PC-9 (cell line): ENCODE measurements around the gene SYNDIG1L. TPM values are rescaled to one million over a fixed set of nuclear protein-coding genes. Genes with fewer than 3 reads are reported as not detected.

Source experiments
- BruUV-seq: library from RNA; stranded (reverse); fragments of 400-500 nt; replicated peaks from 2 replicates; lab custom pipeline; 2021; lab: Mats Ljungman, UMichigan
- CTCF ChIA-PET: fragments of 300-600 bp; sonication (Branson Sonifier 250); formaldehyde crosslinking; loops from one replicate; lab custom pipeline; 2022; ENCODE audit warnings: antibody characterized with exemption; lab: Charles Lee
- POLR2A ChIA-PET: fragments of 300-600 bp; sonication (Branson Sonifier 250); formaldehyde crosslinking; loops from one replicate; lab custom pipeline; 2022; ENCODE audit warnings: antibody characterized with exemption; ENCODE audit not compliant: unreplicated experiment; lab: Charles Lee
- DNase-seq, 2 experiments: peaks; one replicate each; pipeline versions ENCODE4 v3.0.0 to v3.0.0-alpha.2; 2015 to 2022; ENCODE audit warnings: mixed read lengths in 1 of 2
- H2AFZ ChIP-seq: fragments of 200-600 bp; sonication (generic); 2 replicates; pipeline ENCODE4 v1.8.1; 2017; ENCODE audit warnings: antibody characterized with exemption
- H3F3A ChIP-seq: fragments of 200-600 bp; sonication (generic); 2 replicates; pipeline ENCODE4 v1.8.1; 2017; ENCODE audit warnings: antibody characterized with exemption, mild to moderate bottlenecking, low read depth; ENCODE audit not compliant: insufficient read depth
- H3K27ac ChIP-seq: fragments of 200-600 bp; sonication (generic); 2 replicates; pipeline ENCODE4 v1.6.1; 2016; ENCODE audit warnings: mixed run types
- H3K27me3 ChIP-seq: fragments of 200-600 bp; sonication (generic); 2 replicates; pipeline ENCODE4 v1.6.1; 2016; ENCODE audit warnings: low read depth, mixed run types; ENCODE audit not compliant: insufficient read depth
- H3K36me3 ChIP-seq: fragments of 200-600 bp; sonication (generic); 2 replicates; pipeline ENCODE4 v1.6.1; 2016; ENCODE audit warnings: low read depth, mixed run types
- H3K4me1 ChIP-seq: fragments of 200-600 bp; sonication (generic); replicated peaks from 2 replicates; pipeline ENCODE4 v1.6.1; 2016; ENCODE audit warnings: mixed run types; ENCODE audit not compliant: insufficient read depth
- H3K4me2 ChIP-seq: fragments of 200-600 bp; sonication (generic); 2 replicates; pipeline ENCODE4 v1.6.1; 2017; ENCODE audit warnings: mixed run types
- H3K4me3 ChIP-seq: fragments of 200-600 bp; sonication (generic); 2 replicates; pipeline ENCODE4 v1.6.1; 2016; ENCODE audit warnings: mixed run types
- H3K79me2 ChIP-seq: fragments of 200-600 bp; sonication (generic); 2 replicates; pipeline ENCODE4 v1.6.1; 2017; ENCODE audit warnings: low read depth, mixed run types
- H3K9me2 ChIP-seq: fragments of 200-600 bp; sonication (generic); 2 replicates; pipeline ENCODE4 v1.8.1; 2017; ENCODE audit warnings: mild to moderate bottlenecking; ENCODE audit not compliant: insufficient read depth
- H3K9me3 ChIP-seq: fragments of 200-600 bp; sonication (generic); 2 replicates; pipeline ENCODE4 v1.8.1; 2016; ENCODE audit warnings: low read depth; ENCODE audit not compliant: insufficient read depth
- H4K20me1 ChIP-seq: fragments of 200-600 bp; sonication (generic); 2 replicates; pipeline ENCODE4 v1.8.1; 2017; ENCODE audit not compliant: insufficient read depth
- CTCF ChIP-seq: fragments of 200-600 bp; sonication (generic); conservative IDR thresholded peaks from 2 replicates; pipeline ENCODE4 v1.6.1; 2017; ENCODE audit warnings: mixed run types, antibody characterized with exemption, mild to moderate bottlenecking, moderate library complexity
- EZH2 ChIP-seq: fragments of 200-600 bp; sonication (generic); IDR thresholded peaks from 2 replicates; pipeline ENCODE4 v1.8.0; 2017; ENCODE audit warnings: antibody characterized with exemption, low read depth
- intact Hi-C: fragments of 100-400 bp; cut with micrococcal nuclease; formaldehyde crosslinking; loops from one replicate; pipeline ENCODE4 v1.10.0; 2022; ENCODE audit not compliant: unreplicated experiment
- total RNA-seq: library from RNA; stranded (reverse); gene quantifications from 2 replicates; pipeline ENCODE4 v1.2.3, GENCODE V29; 2021

Gene SYNDIG1L
- total RNA-seq, 1 experiment from 2014 or later, result 0.52 TPM

GRCh38 chr14:74409441-74409840 is 16.6 kb downstream of the SYNDIG1L start:
- DNase-seq, result no peak
- no peaks in the 10 kb centered on the region for H4K20me1 ChIP-seq
- no peaks in the 10 kb centered on the region for H3K9me3 ChIP-seq
- H3K27ac ChIP-seq, result no peak overlapping the region
- intact Hi-C loops, result no loop called here
- POLR2A ChIA-PET, result no interaction called here
- CTCF ChIA-PET, result interaction anchor here (0.6 kb wide), 1 partner anchor 139 kb away, joined by 3 read pairs; no protein-coding TSS in a partner anchor
- BruUV-seq, result no TSS peak
- H3K4me1 ChIP-seq, result no peaks in the 10 kb centered on the region; the same call in 1 of the 2 replicates
- H3F3A ChIP-seq, result no peaks in the 10 kb centered on the region
- no peaks in the 10 kb centered on the region for H3K79me2 ChIP-seq
- no peak overlapping the region for H3K4me2 ChIP-seq
- H3K27me3 ChIP-seq, result no peaks in the 10 kb centered on the region
- TF ChIP-seq EZH2 (no peak), CTCF (no peak)
- H2AFZ ChIP-seq, result no peak overlapping the region
- no peaks in the 10 kb centered on the region for H3K36me3 ChIP-seq
- H3K4me3 ChIP-seq, result no peak overlapping the region
- no peaks in the 10 kb centered on the region for H3K9me2 ChIP-seq

GRCh38 chr14:74408870-74409269 is 17.1 kb downstream of the SYNDIG1L start:
- no peak overlapping the region for H2AFZ ChIP-seq
- H3K4me3 ChIP-seq, result no peak overlapping the region
- H4K20me1 ChIP-seq, result no peaks in the 10 kb centered on the region
- no peak overlapping the region for H3K27ac ChIP-seq
- no peaks in the 10 kb centered on the region for H3K27me3 ChIP-seq
- no peaks in the 10 kb centered on the region for H3K9me2 ChIP-seq
- no peak for DNase-seq
- H3K9me3 ChIP-seq, result no peaks in the 10 kb centered on the region
- POLR2A ChIA-PET, result interaction anchor here (0.6 kb wide), 1 partner anchor 147 kb away, joined by 3 read pairs; no protein-coding TSS in a partner anchor
- H3K4me2 ChIP-seq, result no peak overlapping the region
- no peaks in the 10 kb centered on the region for H3F3A ChIP-seq
- intact Hi-C loops, result no loop called here
- no peak for TF ChIP-seq CTCF
- no peak for TF ChIP-seq EZH2
- H3K79me2 ChIP-seq, result no peaks in the 10 kb centered on the region
- CTCF ChIA-PET, result interaction anchor here (0.6 kb wide), 1 partner anchor 138 kb away, joined by 3 read pairs; no protein-coding TSS in a partner anchor
- no peaks in the 10 kb centered on the region for H3K36me3 ChIP-seq
- H3K4me1 ChIP-seq, result no peaks in the 10 kb centered on the region
- no TSS peak for BruUV-seq

GRCh38 chr14:74407801-74408154 is 18.2 kb downstream of the SYNDIG1L start:
- Histone ChIP-seq H3K4me2 (no peak overlapping the region), H3K4me1 (peaks cover 2% of the 10 kb centered on the region), H4K20me1 (no peaks in the 10 kb centered on the region), H3K9me2 (no peaks in the 10 kb centered on the region), H3K4me3 (no peak overlapping the region), H3K9me3 (no peaks in the 10 kb centered on the region), H2AFZ (no peak overlapping the region), H3K36me3 (no peaks in the 10 kb centered on the region), H3K27me3 (no peaks in the 10 kb centered on the region), H3K79me2 (no peaks in the 10 kb centered on the region), H3K27ac (no peak overlapping the region), H3F3A (0 out of 2 replicates have a peak, but pooled peaks cover under 1% of the 10 kb centered on the region)
- ChIA-PET CTCF (no interaction called here), POLR2A (no interaction called here)
- intact Hi-C loops, result no loop called here
- BruUV-seq, result no TSS peak
- TF ChIP-seq EZH2 (no peak), CTCF (no peak)
- no peak for DNase-seq
